GM20431 (cell line): Measurements from ENCODE around the gene STEAP2.

Experiments
- in situ Hi-C: fragments of 300-500 bp; cut with MseI, MboI; formaldehyde crosslinking; loops from one replicate; pipeline ENCODE4 v1.15.0; 2020; ENCODE audit warnings: low sequenced_read_pairs; ENCODE audit not compliant: unreplicated experiment

The STEAP2 gene

DNA sequence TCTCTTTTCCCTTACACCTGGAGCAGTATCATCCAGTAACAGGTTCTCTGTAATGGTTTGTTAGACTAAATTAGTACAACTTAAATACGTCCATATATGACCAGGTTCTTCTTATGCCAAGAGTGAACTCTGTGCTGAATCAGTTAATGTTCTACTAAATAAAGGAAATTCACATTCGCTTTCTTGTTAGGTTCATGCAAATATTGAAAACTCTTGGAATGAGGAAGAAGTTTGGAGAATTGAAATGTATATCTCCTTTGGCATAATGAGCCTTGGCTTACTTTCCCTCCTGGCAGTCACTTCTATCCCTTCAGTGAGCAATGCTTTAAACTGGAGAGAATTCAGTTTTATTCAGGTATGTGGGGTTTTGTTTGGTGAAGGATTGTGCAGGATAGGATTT lies 18.1 kb downstream of the STEAP2 start:
- in situ Hi-C loops: no loop called here

GRCh38 chr7:90230834-90231233 lies 19.3 kb downstream of the STEAP2 start:
- in situ Hi-C loops: no loop called here

- in situ Hi-C loops: no loop called here
Measured at GRCh38 chr7:90231304-90231703, 19.8 kb downstream of the STEAP2 start.

DNA sequence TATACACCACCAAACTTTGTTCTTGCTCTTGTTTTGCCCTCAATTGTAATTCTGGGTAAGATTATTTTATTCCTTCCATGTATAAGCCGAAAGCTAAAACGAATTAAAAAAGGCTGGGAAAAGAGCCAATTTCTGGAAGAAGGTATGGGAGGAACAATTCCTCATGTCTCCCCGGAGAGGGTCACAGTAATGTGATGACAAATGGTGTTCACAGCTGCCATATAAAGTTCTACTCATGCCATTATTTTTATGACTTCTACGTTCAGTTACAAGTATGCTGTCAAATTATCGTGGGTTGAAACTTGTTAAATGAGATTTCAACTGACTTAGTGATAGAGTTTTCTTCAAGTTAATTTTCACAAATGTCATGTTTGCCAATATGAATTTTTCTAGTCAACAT lies 20.9 kb downstream of the STEAP2 start:
- in situ Hi-C loops: no loop called here

DNA sequence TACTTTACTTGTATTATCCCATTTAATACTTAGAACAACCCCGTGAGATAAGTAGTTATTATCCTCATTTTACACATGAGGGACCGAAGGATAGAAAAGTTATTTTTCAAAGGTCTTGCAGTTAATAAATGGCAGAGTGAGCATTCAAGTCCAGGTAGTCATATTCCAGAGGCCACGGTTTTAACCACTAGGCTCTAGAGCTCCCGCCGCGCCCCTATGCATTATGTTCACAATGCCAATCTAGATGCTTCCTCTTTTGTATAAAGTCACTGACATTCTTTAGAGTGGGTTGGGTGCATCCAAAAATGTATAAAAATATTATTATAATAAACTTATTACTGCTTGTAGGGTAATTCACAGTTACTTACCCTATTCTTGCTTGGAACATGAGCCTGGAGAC lies 22.0 kb downstream of the STEAP2 start:
- in situ Hi-C loops: no loop called here

- in situ Hi-C loops: no loop called here
Measured at GRCh38 chr7:90236721-90237289, 25.3 kb downstream of the STEAP2 start.

DNA sequence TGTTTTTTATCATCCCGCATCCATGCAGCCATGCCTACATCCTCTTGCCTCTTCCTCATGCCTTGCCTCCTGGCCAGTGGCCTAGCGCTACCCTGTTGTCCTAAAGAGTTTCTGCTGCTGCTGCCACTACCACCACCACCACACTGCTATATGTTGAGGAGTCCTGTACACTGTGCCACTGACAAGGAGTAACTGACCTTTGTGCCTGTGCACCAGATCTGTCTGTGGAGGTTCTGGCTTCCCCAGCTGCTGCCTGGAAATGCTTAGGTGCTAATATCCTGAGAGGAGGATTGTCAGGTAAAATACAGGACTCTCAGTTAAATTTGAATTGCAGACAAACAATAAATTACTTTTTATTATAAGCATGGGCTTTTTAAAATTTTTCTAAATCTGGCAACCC lies 26.5 kb downstream of the STEAP2 start:
- in situ Hi-C loops: no loop called here

DNA sequence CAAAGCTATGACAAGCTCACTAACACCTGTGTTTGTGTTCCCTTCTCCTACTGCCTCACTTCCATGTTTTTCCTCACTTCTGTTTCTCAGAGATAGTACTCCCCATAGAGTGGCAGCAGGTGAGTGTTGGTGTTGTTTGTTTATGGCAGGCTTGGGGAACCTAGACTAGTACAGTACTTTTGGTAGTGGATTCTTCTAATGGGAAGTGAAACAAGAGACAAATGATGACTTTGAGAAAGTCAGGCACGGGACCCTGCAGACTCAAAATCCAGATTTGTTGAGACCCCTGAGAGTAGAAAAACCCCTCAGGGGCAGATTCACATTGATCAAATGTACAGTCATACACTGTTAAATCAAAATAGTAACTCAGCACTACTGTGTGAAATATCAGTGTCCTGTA lies 27.0 kb downstream of the STEAP2 start:
- in situ Hi-C loops: no loop called here

- in situ Hi-C loops: no loop called here
Measured at GRCh38 chr7:90239050-90239449, 27.5 kb downstream of the STEAP2 start.

DNA sequence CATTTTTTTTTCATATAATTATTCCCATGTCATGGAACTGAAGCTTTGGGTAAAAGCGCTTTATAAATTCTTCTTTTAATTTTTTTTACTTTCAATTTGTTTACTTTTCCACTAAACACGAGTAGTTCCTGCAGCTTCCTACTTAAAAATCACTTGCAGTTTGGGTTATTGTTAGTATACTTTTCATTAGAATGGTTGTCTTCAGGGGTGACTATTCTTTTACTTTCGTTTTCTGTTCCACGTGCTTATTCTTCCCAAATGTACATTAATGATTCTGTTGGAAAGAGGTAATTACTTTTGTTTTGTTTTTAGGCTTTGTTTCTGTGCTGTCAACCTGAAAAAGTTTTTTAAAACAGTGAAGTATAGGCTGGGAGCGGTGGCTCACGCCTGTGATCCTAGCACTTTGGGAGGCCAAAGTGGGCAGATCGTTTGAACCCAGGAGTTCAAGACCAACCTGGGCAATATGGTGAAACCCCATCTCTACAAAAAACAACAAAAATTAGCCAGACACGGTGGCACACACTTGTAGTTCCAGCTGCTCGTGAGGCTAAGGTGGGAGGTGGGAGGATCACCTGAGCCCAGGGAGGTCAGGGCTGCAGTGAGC lies 28.2 kb downstream of the STEAP2 start:
- in situ Hi-C loops: no loop called here

DNA sequence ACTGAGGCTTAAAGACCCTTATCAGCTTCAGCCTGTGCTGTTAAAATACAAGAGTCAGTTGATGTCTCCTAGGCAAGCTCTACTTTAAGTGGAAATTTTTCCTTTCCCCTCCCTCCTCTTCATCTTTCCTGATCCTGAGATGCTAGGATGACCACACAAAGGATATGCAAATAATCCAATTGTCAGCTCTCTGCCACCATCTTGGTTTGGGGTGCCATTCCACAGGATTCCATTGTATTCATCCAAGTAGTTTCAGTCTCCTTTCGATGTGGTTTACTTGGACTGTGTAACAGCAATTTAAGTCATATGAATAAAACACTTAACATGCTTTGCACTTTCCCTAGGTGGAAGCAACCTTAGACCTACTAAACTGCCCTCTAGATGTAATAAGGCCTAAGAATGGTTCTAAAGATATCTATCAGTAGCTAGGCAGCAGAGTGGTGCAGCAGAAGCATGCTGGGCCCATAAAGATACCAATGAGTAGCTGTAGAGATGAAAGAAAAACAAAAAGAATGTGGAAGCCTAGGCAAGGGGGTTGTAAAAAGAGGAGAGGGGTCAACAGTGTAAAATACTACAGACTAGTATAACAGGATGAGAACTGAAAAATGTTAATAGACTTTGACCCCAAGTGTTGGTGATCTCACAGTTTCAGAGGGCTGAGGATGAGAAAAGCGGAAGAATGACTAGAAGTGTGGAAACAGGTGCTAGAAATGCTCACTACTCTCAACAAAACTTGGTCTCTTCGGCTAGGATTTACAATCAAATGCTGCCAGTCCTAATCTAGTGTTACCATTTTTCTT lies 31.0 kb downstream of the STEAP2 start:
- in situ Hi-C loops: no loop called here

GRCh38 chr7:90243556-90243955 lies 32.0 kb downstream of the STEAP2 start:
- in situ Hi-C loops: no loop called here

GRCh38 chr7:90244565-90244908 lies 33.0 kb downstream of the STEAP2 start:
- in situ Hi-C loops: no loop called here

GRCh38 chr7:90244909-90245851 lies 33.6 kb downstream of the STEAP2 start, which contains the start of gene CFAP69:
Gene CFAP69, plus strand, starts transcription at chr7:90245174. Its CDS starts 251 bp downstream, at chr7:90245425.
- in situ Hi-C loops: no loop called here

DNA sequence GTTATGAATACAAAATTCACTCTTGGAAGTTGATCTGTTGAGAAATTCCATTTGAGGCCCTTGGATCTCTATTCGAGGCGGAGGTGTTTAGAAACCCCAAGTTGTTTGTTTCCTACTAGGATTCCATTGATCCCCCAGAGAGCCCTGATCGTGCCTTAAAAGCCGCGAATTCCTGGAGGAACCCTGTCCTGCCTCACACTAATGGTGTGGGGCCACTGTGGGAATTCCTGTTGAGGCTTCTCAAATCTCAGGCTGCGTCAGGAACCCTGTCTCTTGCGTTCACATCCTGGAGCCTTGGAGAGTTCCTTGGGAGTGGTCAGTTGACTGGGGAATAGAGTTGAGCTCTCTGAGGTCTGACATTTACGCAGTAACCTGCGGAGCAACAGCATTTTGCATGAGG lies 34.6 kb downstream of the STEAP2 start:
- in situ Hi-C loops: no loop called here

GRCh38 chr7:90248706-90249105 lies 37.2 kb downstream of the STEAP2 start:
- in situ Hi-C loops: no loop called here

DNA sequence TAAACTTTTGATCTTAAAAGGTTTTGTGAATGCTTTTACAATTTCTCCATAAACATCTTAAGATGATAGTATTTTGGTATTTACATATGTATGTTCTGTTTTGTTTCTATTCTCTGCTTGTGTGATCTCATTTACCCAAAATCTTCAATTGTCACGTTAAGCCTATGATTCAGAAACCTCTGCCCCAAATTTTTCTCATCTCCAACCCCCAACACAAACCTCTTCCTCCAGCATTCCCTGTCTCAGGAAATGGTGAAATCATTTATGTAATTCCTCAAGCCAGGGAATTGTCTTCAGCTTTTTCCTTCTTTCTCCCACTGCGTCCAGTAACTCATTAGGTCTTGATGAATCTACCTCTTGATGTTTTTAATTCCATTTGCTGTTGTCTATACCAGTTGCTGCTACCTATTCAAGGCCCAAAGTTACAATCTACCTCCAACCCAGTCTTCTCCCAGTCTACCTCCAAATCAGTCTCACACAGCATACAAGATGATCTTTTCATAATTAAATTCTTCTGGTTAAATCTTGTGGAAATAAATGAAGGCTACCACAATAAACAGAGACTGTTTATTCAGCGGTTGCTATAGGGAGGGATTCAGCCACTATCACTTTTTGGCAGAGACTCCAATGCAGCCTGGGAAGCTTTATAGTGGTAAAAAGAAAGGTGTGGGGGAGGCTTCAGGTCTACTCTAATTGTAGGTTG lies 39.2 kb downstream of the STEAP2 start:
- in situ Hi-C loops: loop anchor here (25.0 kb wide), 1 partner anchor 162 kb away; the partner anchor contains the start of gene CLDN12

GRCh38 chr7:90251304-90251635 lies 39.7 kb downstream of the STEAP2 start:
- in situ Hi-C loops: loop anchor here (25.0 kb wide), 1 partner anchor 161 kb away; the partner anchor contains the start of gene CLDN12

- in situ Hi-C loops: loop anchor here (25.0 kb wide), 1 partner anchor 156 kb away; the partner anchor contains the start of gene CLDN12
Measured at GRCh38 chr7:90256011-90256410, 44.5 kb downstream of the STEAP2 start.

DNA sequence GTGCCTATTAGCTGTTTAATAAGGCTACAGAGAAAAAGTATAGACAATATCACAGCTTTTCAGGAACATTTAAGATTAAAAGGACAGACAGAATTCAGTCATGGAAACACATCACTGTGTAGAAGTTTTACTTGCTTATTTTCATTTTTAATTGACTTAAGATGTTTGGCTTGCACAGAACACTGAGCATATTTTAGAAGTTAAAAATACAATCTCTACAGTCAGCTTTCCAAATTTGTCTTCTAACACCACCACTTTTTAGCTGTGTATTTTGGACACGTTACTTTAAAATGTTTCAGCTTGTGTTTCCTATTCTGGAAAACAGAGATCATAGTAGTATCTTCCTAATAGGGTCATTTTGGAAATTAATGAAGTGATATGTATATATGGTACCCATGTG lies 45.2 kb downstream of the STEAP2 start:
- in situ Hi-C loops: loop anchor here (25.0 kb wide), 1 partner anchor 156 kb away; the partner anchor contains the start of gene CLDN12
